Spinal cord (tissue), 10 donors: ENCODE results near the gene SNRPA. TPM values are rescaled to one million over a fixed set of nuclear protein-coding genes. Genes with fewer than 3 reads are reported as not detected.

ENCODE experiments used
- DNase-seq, 6 donors: peaks; one replicate each; pipeline versions ENCODE4 v3.0.0 to v3.0.0-alpha.2; 2013 to 2015; ENCODE audit warnings: low spot score in 6 of 6, low read depth in 4 of 6
- H3K27ac ChIP-seq: one replicate; pipeline ENCODE4 v1.5.1; 2013; ENCODE audit warnings: low read depth, low read length, control low read depth
- H3K27me3 ChIP-seq: one replicate; pipeline ENCODE4 v1.6.1; 2013; ENCODE audit warnings: low read length; ENCODE audit not compliant: control insufficient read depth, insufficient read depth
- H3K36me3 ChIP-seq: one replicate; pipeline ENCODE4 v1.6.1; 2013; ENCODE audit warnings: low read length; ENCODE audit not compliant: control insufficient read depth, insufficient read depth
- H3K4me1 ChIP-seq: one replicate; pipeline ENCODE4 v1.6.1; 2013; ENCODE audit warnings: low read length; ENCODE audit not compliant: control insufficient read depth, insufficient read depth
- H3K4me3 ChIP-seq: one replicate; pipeline ENCODE4 v1.5.1; 2013; ENCODE audit warnings: low read depth, low read length, control low read depth
- H3K9me3 ChIP-seq: one replicate; pipeline ENCODE4 v1.6.1; 2013; ENCODE audit warnings: low read length; ENCODE audit not compliant: control insufficient read depth, insufficient read depth
- WGBS: methylation state at CpG from one replicate; pipeline ENCODE4 v1.1.5; 2013; ENCODE audit warnings: missing lambda C conversion rate; ENCODE audit not compliant: insufficient coverage; 5-methylcytosine and 5-hydroxymethylcytosine counted together
- polyA plus RNA-seq, 2 donors: library from polyadenylated mRNA; unstranded; fragments of 120-200 nt; gene quantifications; one replicate each; pipeline ENCODE4 v1.2.1, GENCODE V29; 2013; ENCODE audit not compliant: insufficient read length in 2 of 2
- total RNA-seq, 2 donors: library from RNA; depleted of rRNA in 1 of 2; stranded (reverse); fragments of 120-200 nt in 1 of 2; fragments of >200 nt in 1 of 2; gene quantifications; one replicate each; pipeline versions ENCODE4 v1.2.3 to v1.2.4, GENCODE V29; 2013 to 2014
- donor health status: healthy.

The SNRPA gene
- total and polyA plus RNA-seq, 4 donors, result 21.7 to 86.4 (median 54.6) TPM

GRCh38 chr19:40735013-40735771 is 15.8 kb upstream of the SNRPA start:
- Histone ChIP-seq H3K4me3 (no peak overlapping the region), H3K4me1 (peaks cover 6% of the 10 kb centered on the region), H3K27me3 (no peaks in the 10 kb centered on the region), H3K9me3 (no peaks in the 10 kb centered on the region), H3K36me3 (peaks cover 82% of the 10 kb centered on the region), H3K27ac (no peak overlapping the region)
- WGBS, result 95% methylated on average over 11 of the region's 11 CpGs
- DNase-seq, result no peak

GRCh38 chr19:40736661-40737060 is 14.3 kb upstream of the SNRPA start:
- WGBS, result 100% methylated on average over 4 of the region's 9 CpGs
- Histone ChIP-seq H3K4me1 (peaks cover 15% of the 10 kb centered on the region), H3K27ac (no peak overlapping the region), H3K36me3 (peaks cover 74% of the 10 kb centered on the region), H3K9me3 (no peaks in the 10 kb centered on the region), H3K4me3 (no peak overlapping the region), H3K27me3 (no peaks in the 10 kb centered on the region)
- no peak for DNase-seq

- H3K36me3 ChIP-seq, result peaks cover 70% of the 10 kb centered on the region
- no peaks in the 10 kb centered on the region for H3K27me3 ChIP-seq
- WGBS, result 78% methylated on average over 7 of the region's 9 CpGs
- no peak overlapping the region for H3K4me3 ChIP-seq
- no peak for DNase-seq
- H3K9me3 ChIP-seq, result no peaks in the 10 kb centered on the region
- peaks cover 15% of the 10 kb centered on the region for H3K4me1 ChIP-seq
- H3K27ac ChIP-seq, result no peak overlapping the region
Observed at GRCh38 chr19:40737102-40737644, 13.8 kb upstream of the SNRPA start.

GRCh38 chr19:40739030-40739839 is 11.8 kb upstream of the SNRPA start:
- peaks cover 73% of the 10 kb centered on the region for H3K36me3 ChIP-seq
- no peak for DNase-seq
- no peak overlapping the region for H3K4me3 ChIP-seq
- H3K4me1 ChIP-seq, result peaks cover 15% of the 10 kb centered on the region
- no peaks in the 10 kb centered on the region for H3K9me3 ChIP-seq
- H3K27ac ChIP-seq, result no peak overlapping the region
- H3K27me3 ChIP-seq, result no peaks in the 10 kb centered on the region
- WGBS, result 92% methylated on average over 21 of the region's 22 CpGs

- DNase-seq, result no peak
- WGBS, result 77% methylated on average over 15 of the region's 16 CpGs
- H3K27ac ChIP-seq, result peak overlapping the region; percentile 73
- no peaks in the 10 kb centered on the region for H3K9me3 ChIP-seq
- no peaks in the 10 kb centered on the region for H3K27me3 ChIP-seq
- no peak overlapping the region for H3K4me3 ChIP-seq
- H3K36me3 ChIP-seq, result peaks cover 72% of the 10 kb centered on the region
- H3K4me1 ChIP-seq, result peaks cover 15% of the 10 kb centered on the region
Observed at GRCh38 chr19:40739871-40740703, 10.9 kb upstream of the SNRPA start.

GRCh38 chr19:40740747-40741146 is 10.3 kb upstream of the SNRPA start:
- WGBS, result 60% methylated on average over 3 of the region's 6 CpGs
- H3K9me3 ChIP-seq, result no peaks in the 10 kb centered on the region
- peak in 2 of 6 donors; percentile 44 to 62 for DNase-seq
- H3K4me1 ChIP-seq, result peaks cover 15% of the 10 kb centered on the region
- no peak overlapping the region for H3K4me3 ChIP-seq
- no peaks in the 10 kb centered on the region for H3K27me3 ChIP-seq
- H3K27ac ChIP-seq, result peak overlapping the region; percentile 73
- peaks cover 67% of the 10 kb centered on the region for H3K36me3 ChIP-seq

- no peak for DNase-seq
- H3K27me3 ChIP-seq, result no peaks in the 10 kb centered on the region
- H3K36me3 ChIP-seq, result peaks cover 57% of the 10 kb centered on the region
- H3K4me1 ChIP-seq, result peaks cover 15% of the 10 kb centered on the region
- 69% methylated on average over 9 of the region's 10 CpGs for WGBS
- H3K4me3 ChIP-seq, result no peak overlapping the region
- no peak overlapping the region for H3K27ac ChIP-seq
- no peaks in the 10 kb centered on the region for H3K9me3 ChIP-seq
Observed at GRCh38 chr19:40741527-40742390, 9.2 kb upstream of the SNRPA start.

GRCh38 chr19:40742477-40742876 is 8.5 kb upstream of the SNRPA start:
- no peaks in the 10 kb centered on the region for H3K9me3 ChIP-seq
- DNase-seq, result no peak
- 92% methylated on average over 17 of the region's 17 CpGs for WGBS
- H3K27ac ChIP-seq, result no peak overlapping the region
- H3K4me1 ChIP-seq, result peaks cover 15% of the 10 kb centered on the region
- H3K27me3 ChIP-seq, result no peaks in the 10 kb centered on the region
- no peak overlapping the region for H3K4me3 ChIP-seq
- peaks cover 50% of the 10 kb centered on the region for H3K36me3 ChIP-seq
